Heart left ventricle (tissue), 13 donors: ENCODE data around the gene POGZ.

ENCODE experiments used
- CTCF ChIP-seq, 12 donors: fragments of 200-600 bp; sonication (generic) in 4 of 12; IDR thresholded peaks; one replicate each; pipeline versions ENCODE4 v1.5.0 to v1.8.0; 2018 to 2022; ENCODE audit warnings: antibody characterized with exemption in 12 of 12, mild to moderate bottlenecking in 5 of 12
- POLR2A ChIP-seq, 2 donors: fragments of 450-650 bp; IDR thresholded peaks; one replicate each; pipeline ENCODE4 v1.6.1; 2017; ENCODE audit warnings: antibody characterized with exemption in 2 of 2, mild to moderate bottlenecking in 2 of 2, moderate library complexity in 2 of 2
- donor health status: ischemic (EF 13 %, LVEDD 7.1; RV severe dilation, severe dysfunction).
- donor health status: DM: no; HTN: yes; CAD: no.
- donor health status: DM: no; HTN: no; CAD: no.
- donor health status: ischemic (EF 25% LVEDD 6.9; RV normal size, moderate dysfunction).
- donor health status: ischemic (EF 25% LVEDD 5.7; RV mildly dilated, moderate dysfunction).
- donor health status: ischemic (EF 35%, LVEDD 5.7; RV mildly dilated, moderate dysfunction).
- donor health status: nonischemic (EF 11% LVEDD 7.7; RV severe dilation, severe dysfunction).
- donor health status: DM: yes; HTN: yes; CAD: no.
- donor health status: PGD.
- donor health status: ischemic (EF 29% LVEDD 5.4; RV normal size, mild dysfunction).
- donor health status: nonischemic (EF 23%, LVEDD 6.1; RV moderate dilation, normal function).

GRCh38 chr1:151405187-151405951 lies 53.9 kb downstream of the POGZ start:
- TF ChIP-seq POLR2A (IDR thresholded peaks at IDR 0.05) (no peak), CTCF (IDR thresholded peaks at IDR 0.05) (no peak)
